ENCODE measurements around the gene FRK.
"Not testable (repeated sequence)": the region's sequence is repeated elsewhere in the genome, so short reads cannot be mapped to it uniquely, and the experiment has no call there.

Gene FRK

DNA sequence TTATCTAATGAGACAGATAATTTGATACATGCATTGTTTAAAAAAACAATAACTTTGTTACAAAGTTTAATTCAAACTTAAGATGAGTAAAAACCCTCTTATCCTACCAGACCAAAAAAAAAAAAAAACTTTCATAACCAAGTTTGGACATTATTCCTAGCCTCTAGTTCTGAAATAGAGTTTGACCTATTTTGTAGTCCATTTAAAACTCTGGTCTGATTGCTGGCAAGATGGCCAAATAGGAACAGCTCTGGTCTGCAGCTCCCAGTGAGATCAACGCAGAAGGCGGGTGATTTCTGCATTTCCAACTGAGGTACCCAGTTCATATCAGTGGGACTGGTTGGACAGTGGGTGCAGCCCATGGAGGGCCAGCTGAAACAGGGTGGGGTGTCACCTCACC, 125.9 kb downstream of the FRK start:
- Histone ChIP-seq H3K4me1 (ENCODE audit: insufficient read depth, low read length) (no peaks in the 10 kb centered on the region), H3K9ac (ENCODE audit: low read depth, low read length) (no peak overlapping the region), H3K9me3 (ENCODE audit: insufficient read depth, low read depth, low read length) (no peaks in the 10 kb centered on the region), H3K27me3 (ENCODE audit: insufficient read depth, low read length) (no peaks in the 10 kb centered on the region), H3K4me3 (ENCODE audit: low read length) (no peak overlapping the region), H3K36me3 (ENCODE audit: insufficient read depth, low read length) (no peaks in the 10 kb centered on the region), H3K27ac (ENCODE audit: low read depth, low read length) (no peak overlapping the region)
- WGBS = 92% methylated on average over 2 of the region's 2 CpGs

DNA sequence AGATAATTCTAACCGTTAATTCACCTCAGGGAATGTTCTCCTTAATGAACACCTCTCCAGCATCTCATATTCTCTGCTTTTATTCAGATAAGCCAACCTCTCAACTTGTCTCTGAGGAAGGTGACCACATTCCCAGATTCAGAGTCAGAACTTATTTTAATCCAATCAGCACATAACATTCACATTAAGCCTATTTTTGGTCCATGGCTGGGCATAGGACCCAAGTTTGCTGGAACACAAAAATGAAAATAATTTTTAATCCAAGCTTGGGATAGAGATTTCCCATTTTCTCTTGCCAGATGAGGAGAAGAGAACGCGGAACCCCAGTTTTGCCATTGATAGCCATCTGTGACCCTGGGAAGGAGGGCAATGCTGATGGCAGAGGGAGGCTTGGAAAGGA, 126.5 kb downstream of the FRK start:
- no peaks in the 10 kb centered on the region for H3K9me3 ChIP-seq (ENCODE audit: insufficient read depth, low read depth, low read length)
- 96% methylated on average over 3 of the region's 3 CpGs for WGBS

DNA sequence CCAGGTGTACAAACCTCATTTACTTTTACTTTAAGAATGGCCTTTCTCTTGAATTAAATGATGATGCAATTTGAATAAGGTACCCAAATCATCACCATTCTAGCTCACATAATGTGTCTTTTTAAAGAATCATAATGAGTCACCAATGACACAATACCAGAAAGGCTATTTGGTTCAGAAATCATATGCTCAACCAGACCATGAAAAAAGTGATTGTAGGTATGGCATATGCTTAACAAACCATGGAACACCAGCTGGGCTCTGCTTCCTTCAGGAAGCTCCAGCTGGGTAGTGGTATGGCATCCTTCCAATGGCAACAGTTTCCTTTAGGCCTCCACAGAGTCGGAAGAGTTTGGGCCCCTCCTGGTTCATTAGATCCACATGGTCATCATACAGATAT, 128.2 kb downstream of the FRK start:
- H3K4me1 ChIP-seq (ENCODE audit: insufficient read depth, low read length) = no peaks in the 10 kb centered on the region
- no peaks in the 10 kb centered on the region for H3K36me3 ChIP-seq (ENCODE audit: insufficient read depth, low read length)
- no peaks in the 10 kb centered on the region for H3K27me3 ChIP-seq (ENCODE audit: insufficient read depth, low read length)
- H3K9ac ChIP-seq (ENCODE audit: low read depth, low read length) = no peak overlapping the region
- 86% methylated on average over 1 of the region's 1 CpG for WGBS
- no peaks in the 10 kb centered on the region for H3K9me3 ChIP-seq (ENCODE audit: insufficient read depth, low read depth, low read length)
- no peak overlapping the region for H3K4me3 ChIP-seq (ENCODE audit: low read length)
- H3K27ac ChIP-seq (ENCODE audit: low read depth, low read length) = no peak overlapping the region

More for the DNA sequence above, 126.5 kb downstream of the FRK start:
- Histone ChIP-seq H3K36me3 (ENCODE audit: insufficient read depth, low read length) (no peaks in the 10 kb centered on the region), H3K4me1 (ENCODE audit: insufficient read depth, low read length) (no peaks in the 10 kb centered on the region), H3K9ac (ENCODE audit: low read depth, low read length) (no peak overlapping the region), H3K27me3 (ENCODE audit: insufficient read depth, low read length) (no peaks in the 10 kb centered on the region), H3K4me3 (ENCODE audit: low read length) (no peak overlapping the region), H3K27ac (ENCODE audit: low read depth, low read length) (no peak overlapping the region)

DNA sequence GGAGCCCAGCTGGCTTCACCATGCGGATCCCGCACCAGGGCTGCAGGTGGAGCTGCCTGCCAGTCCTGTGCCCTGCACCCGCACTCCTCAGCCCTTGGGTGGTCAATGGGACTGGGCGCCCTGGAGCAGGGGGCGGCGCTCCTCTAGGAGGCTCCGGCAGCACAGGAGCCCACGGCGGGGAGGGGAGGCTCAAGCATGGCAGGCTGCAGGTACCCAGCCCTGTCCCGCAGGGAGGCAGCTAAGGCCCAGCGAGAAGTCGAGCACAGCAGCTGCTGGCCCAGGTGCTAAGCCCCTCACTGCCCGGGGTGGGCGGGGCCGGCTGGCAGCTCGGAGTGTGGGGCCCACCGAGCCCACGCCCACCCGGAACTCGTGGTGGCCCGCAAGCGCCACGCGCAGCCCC, 132.7 kb downstream of the FRK start:
- not testable (repeated sequence) for H3K9me3 ChIP-seq (ENCODE audit: insufficient read depth, low read depth, low read length); H3K36me3 ChIP-seq (ENCODE audit: insufficient read depth, low read length); H3K4me3 ChIP-seq (ENCODE audit: low read length); H3K27ac ChIP-seq (ENCODE audit: low read depth, low read length); H3K27me3 ChIP-seq (ENCODE audit: insufficient read depth, low read length); H3K9ac ChIP-seq (ENCODE audit: low read depth, low read length); H3K4me1 ChIP-seq (ENCODE audit: insufficient read depth, low read length)
- 95% methylated on average over 24 of the region's 24 CpGs for WGBS

DNA sequence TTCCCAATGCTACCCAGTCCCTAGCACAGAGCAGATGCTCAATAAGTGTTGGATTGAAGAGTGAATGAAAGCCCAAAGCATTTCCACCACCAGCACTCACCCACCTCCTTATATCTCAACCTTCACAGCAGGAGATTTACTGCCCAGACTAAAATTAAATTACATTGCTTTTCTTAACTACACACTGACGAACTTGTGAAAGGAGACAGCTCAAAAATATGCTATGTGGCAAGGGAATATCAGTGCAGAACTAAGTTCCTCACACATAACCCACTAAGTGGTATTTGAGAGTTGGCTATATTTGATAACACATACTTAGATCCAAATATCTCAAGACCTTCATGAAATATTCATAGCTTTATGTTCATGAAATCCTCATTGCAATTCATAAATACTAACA, 137.7 kb downstream of the FRK start:
- Histone ChIP-seq H3K4me1 (ENCODE audit: insufficient read depth, low read length) (no peaks in the 10 kb centered on the region), H3K36me3 (ENCODE audit: insufficient read depth, low read length) (no peaks in the 10 kb centered on the region), H3K9ac (ENCODE audit: low read depth, low read length) (no peak overlapping the region), H3K27me3 (ENCODE audit: insufficient read depth, low read length) (no peaks in the 10 kb centered on the region), H3K27ac (ENCODE audit: low read depth, low read length) (no peak overlapping the region), H3K4me3 (ENCODE audit: low read length) (no peak overlapping the region), H3K9me3 (ENCODE audit: insufficient read depth, low read depth, low read length) (no peaks in the 10 kb centered on the region)
- 83% methylated on average over 1 of the region's 1 CpG for WGBS

DNA sequence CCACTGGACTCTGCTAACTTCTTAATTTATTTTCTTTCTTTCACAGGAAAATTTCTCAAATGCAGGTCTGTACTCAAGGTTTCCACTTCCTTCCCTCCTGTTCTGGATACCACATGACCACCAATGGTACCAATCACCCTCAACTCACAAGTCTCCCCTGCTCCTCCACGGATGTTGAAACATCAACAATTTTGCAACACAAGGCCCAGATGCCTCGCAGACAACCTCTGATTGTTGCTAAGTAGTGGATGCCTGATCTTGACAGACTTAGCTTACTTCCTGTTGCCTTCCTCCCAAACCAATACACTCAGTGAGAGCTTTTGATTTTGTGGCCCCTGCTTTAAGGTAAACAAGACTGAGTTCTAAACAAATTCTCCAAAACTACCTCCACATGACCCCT, 146.6 kb downstream of the FRK start:
- WGBS = 73% methylated on average over 2 of the region's 2 CpGs
- no peaks in the 10 kb centered on the region for H3K27me3 ChIP-seq (ENCODE audit: insufficient read depth, low read length)
- H3K9ac ChIP-seq (ENCODE audit: low read depth, low read length) = no peak overlapping the region
- no peaks in the 10 kb centered on the region for H3K36me3 ChIP-seq (ENCODE audit: insufficient read depth, low read length)
- H3K27ac ChIP-seq (ENCODE audit: low read depth, low read length) = no peak overlapping the region
- no peaks in the 10 kb centered on the region for H3K9me3 ChIP-seq (ENCODE audit: insufficient read depth, low read depth, low read length)
- no peaks in the 10 kb centered on the region for H3K4me1 ChIP-seq (ENCODE audit: insufficient read depth, low read length)
- no peak overlapping the region for H3K4me3 ChIP-seq (ENCODE audit: low read length)

DNA sequence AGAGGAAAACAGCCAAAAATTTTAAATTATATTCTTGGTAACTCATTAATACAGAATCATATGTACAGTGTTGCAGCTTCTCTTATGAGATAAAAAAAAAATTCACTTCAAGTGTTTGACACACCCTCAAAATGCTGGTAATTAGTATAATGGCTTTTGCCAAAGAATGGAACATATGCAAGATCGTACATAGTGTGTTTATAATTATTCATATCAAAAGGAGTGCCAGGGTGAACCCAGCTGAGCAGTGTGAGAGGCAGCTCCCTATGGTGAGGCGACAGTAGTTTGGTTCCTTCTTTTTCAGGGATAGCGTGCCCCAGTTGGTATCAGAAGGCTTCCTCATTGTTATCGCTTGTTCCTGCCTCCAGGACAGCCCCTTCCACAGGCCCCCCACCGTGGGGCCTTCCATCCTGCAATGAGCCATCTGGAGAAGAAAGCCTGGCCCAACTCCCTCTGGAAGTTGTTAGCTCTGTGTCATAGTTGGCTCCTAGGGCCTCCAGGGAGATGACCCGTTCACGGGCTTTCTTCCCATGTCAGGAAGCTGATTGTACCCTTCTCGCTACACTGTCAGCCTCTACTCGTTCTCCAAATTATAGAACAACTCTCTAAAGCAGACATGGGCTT, 150.7 kb downstream of the FRK start:
- whole genome bisulfite sequencing = 89% methylated on average over 9 of the region's 9 CpGs
- Histone ChIP-seq H3K4me3 (ENCODE audit: low read length) (no peak overlapping the region), H3K9me3 (ENCODE audit: insufficient read depth, low read depth, low read length) (no peaks in the 10 kb centered on the region), H3K4me1 (ENCODE audit: insufficient read depth, low read length) (no peaks in the 10 kb centered on the region), H3K27ac (ENCODE audit: low read depth, low read length) (no peak overlapping the region), H3K27me3 (ENCODE audit: insufficient read depth, low read length) (no peaks in the 10 kb centered on the region), H3K9ac (ENCODE audit: low read depth, low read length) (no peak overlapping the region), H3K36me3 (ENCODE audit: insufficient read depth, low read length) (no peaks in the 10 kb centered on the region)

DNA sequence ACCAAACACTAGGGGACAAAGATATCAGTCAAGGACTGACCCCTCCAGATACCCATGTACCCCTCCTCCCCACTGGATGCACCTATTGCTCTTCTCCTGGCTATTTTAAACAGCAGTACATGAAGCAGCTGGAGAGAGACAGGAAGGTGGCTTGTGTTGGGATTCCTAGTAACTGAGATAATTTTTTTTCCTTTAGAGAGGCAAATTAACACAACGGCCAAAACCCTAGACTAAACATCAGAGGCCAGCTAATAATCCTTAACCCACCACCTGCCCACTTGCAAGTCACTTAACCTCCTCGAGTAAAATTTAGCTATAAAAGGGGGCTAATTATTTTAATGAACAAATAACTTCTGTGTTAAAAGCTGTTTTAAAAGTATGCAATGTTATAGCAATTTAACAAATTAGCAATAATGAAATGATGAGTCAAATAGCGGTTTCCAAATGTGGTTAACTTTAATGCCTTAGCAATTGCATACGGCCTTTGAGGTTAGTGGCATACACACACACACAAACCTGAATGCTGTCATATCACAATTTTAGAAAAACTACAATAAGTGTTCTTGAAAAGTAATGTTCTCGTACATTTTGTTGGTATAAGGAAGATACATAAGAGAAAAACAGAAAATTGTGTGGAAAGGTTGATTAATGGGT, 151.7 kb downstream of the FRK start:
- no peaks in the 10 kb centered on the region for H3K36me3 ChIP-seq (ENCODE audit: insufficient read depth, low read length)
- H3K9me3 ChIP-seq (ENCODE audit: insufficient read depth, low read depth, low read length) = no peaks in the 10 kb centered on the region
- H3K9ac ChIP-seq (ENCODE audit: low read depth, low read length) = no peak overlapping the region
- no peak overlapping the region for H3K4me3 ChIP-seq (ENCODE audit: low read length)
- H3K27ac ChIP-seq (ENCODE audit: low read depth, low read length) = no peak overlapping the region
- H3K4me1 ChIP-seq (ENCODE audit: insufficient read depth, low read length) = no peaks in the 10 kb centered on the region
- 98% methylated on average over 3 of the region's 5 CpGs for WGBS
- no peaks in the 10 kb centered on the region for H3K27me3 ChIP-seq (ENCODE audit: insufficient read depth, low read length)

DNA sequence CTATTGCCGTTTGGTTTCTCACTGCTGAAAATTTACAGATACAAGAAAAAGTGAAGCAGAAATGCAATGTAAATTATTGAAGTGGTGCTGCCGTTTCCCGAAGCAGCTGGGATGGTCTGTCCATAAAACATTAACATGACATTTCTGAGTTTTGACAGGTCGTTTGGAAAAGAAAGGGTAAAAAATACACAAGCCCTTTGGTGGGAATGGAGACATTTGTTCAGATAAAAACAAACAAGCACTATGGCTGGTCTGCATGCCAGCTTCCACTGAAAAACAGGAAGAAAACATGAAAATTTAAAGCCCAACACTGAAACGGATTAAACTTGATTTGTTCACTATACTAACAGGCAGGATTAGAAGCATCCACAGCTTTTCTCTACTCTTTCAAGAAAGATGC, 155.2 kb downstream of the FRK start:
- H3K9me3 ChIP-seq (ENCODE audit: insufficient read depth, low read depth, low read length) = no peaks in the 10 kb centered on the region
- H3K9ac ChIP-seq (ENCODE audit: low read depth, low read length) = no peak overlapping the region
- no peaks in the 10 kb centered on the region for H3K27me3 ChIP-seq (ENCODE audit: insufficient read depth, low read length)
- H3K4me1 ChIP-seq (ENCODE audit: insufficient read depth, low read length) = no peaks in the 10 kb centered on the region
- H3K36me3 ChIP-seq (ENCODE audit: insufficient read depth, low read length) = no peaks in the 10 kb centered on the region
- WGBS = 73% methylated on average over 5 of the region's 5 CpGs
- H3K4me3 ChIP-seq (ENCODE audit: low read length) = no peak overlapping the region
- H3K27ac ChIP-seq (ENCODE audit: low read depth, low read length) = no peak overlapping the region

DNA sequence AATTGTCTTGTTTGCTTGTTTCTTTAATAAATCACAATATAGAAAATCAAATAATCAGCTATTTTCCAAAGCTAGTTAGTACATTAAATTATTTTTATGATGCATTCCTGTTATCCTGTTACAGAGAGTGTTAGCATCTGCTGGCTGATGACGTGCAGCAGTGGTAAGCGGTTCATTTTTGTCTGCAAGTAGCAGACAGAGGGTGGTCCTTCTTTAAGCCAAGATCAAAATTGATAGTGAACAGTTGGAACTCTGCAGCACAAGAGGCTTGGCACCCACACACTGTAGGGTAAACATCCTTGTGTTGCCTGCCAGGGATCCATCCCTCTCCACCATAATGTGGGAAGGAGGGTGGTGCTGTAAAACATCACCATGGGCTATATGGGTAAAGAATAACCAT, 158.3 kb downstream of the FRK start:
- Histone ChIP-seq H3K27me3 (ENCODE audit: insufficient read depth, low read length) (no peaks in the 10 kb centered on the region), H3K4me3 (ENCODE audit: low read length) (no peak overlapping the region), H3K9me3 (ENCODE audit: insufficient read depth, low read depth, low read length) (no peaks in the 10 kb centered on the region), H3K36me3 (ENCODE audit: insufficient read depth, low read length) (no peaks in the 10 kb centered on the region), H3K27ac (ENCODE audit: low read depth, low read length) (no peak overlapping the region), H3K9ac (ENCODE audit: low read depth, low read length) (no peak overlapping the region), H3K4me1 (ENCODE audit: insufficient read depth, low read length) (no peaks in the 10 kb centered on the region)
- WGBS = 96% methylated on average over 2 of the region's 2 CpGs

DNA sequence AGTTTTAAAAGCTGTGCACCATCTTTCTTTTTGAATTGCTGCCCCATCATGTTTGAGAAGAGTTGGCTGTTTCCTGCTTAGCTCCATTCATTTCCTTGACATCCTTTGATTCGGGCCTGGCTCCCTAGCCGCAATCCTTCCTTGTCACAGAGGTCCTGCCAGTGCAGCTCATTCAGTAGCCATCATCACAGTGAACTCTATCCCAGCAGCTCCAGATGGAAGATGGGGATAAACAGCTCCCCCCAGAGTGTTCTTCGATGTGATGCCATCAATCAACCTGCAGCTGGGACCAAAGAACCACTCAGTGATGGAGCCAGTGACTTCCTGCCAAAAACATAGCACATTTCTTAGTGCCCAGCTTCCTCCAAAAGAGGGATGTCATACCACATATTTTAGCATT, 158.8 kb downstream of the FRK start:
- H3K4me3 ChIP-seq (ENCODE audit: low read length) = no peak overlapping the region
- H3K4me1 ChIP-seq (ENCODE audit: insufficient read depth, low read length) = no peaks in the 10 kb centered on the region
- H3K36me3 ChIP-seq (ENCODE audit: insufficient read depth, low read length) = no peaks in the 10 kb centered on the region
- H3K27ac ChIP-seq (ENCODE audit: low read depth, low read length) = no peak overlapping the region
- no peak overlapping the region for H3K9ac ChIP-seq (ENCODE audit: low read depth, low read length)
- 92% methylated on average over 3 of the region's 3 CpGs for WGBS
- H3K9me3 ChIP-seq (ENCODE audit: insufficient read depth, low read depth, low read length) = no peaks in the 10 kb centered on the region
- H3K27me3 ChIP-seq (ENCODE audit: insufficient read depth, low read length) = no peaks in the 10 kb centered on the region
